HCT116 (cell line): ENCODE data around the gene ZXDA. TPM values are rescaled to one million over a fixed set of nuclear protein-coding genes. Genes with fewer than 3 reads are reported as not detected.

Experiments used
- ATAC-seq: fragments of 200-7000 bp; cut with Tn5 transposase; 2 replicates; pipeline ENCODE4 v1.9.1; 2020; ENCODE audit warnings: mild to moderate bottlenecking, moderate library complexity
- BruUV-seq: library from RNA; stranded (reverse); fragments of 400-500 nt; replicated peaks from 2 replicates; lab custom pipeline; 2021; lab: Mats Ljungman, UMichigan
- CTCF ChIA-PET: fragments of 300-600 bp; sonication (Branson Sonifier 250); formaldehyde crosslinking; loops from one replicate; lab custom pipeline; 2021; ENCODE audit warnings: antibody characterized with exemption; lab: Charles Lee
- POLR2A ChIA-PET: fragments of 300-600, 350-600 bp; sonication (Branson Sonifier 250); formaldehyde crosslinking; loops from one replicate; lab custom pipeline; 2021; ENCODE audit warnings: antibody characterized with exemption; lab: Charles Lee
- RAD21 ChIA-PET, 2 experiments: fragments of 300-600 bp; sonication (Branson Sonifier 250); formaldehyde crosslinking; loops; one replicate each; lab custom pipeline; 2023; ENCODE audit warnings: low total read pairs in 2 of 2; ENCODE audit not compliant: uncharacterized antibody in 2 of 2, unreplicated experiment in 2 of 2, low non-redundant PET in 1 of 2; lab: Charles Lee
- DNase-seq: peaks from one replicate; pipeline ENCODE4 v3.0.0-alpha.2; 2010; ENCODE audit warnings: low read depth, low spot score
- H2AFZ ChIP-seq: fragments of 200-600 bp; shearing (Covaris generic), sonication (generic); 2 replicates; pipeline ENCODE4 v1.6.1; 2017; ENCODE audit warnings: low read depth, mixed run types, mixed read lengths, antibody characterized with exemption, low read length; ENCODE audit not compliant: poor library complexity, severe bottlenecking
- H3K27ac ChIP-seq: 2 replicates; pipeline ENCODE4 v1.5.1; 2012; ENCODE audit warnings: low read depth, low read length
- H3K27me3 ChIP-seq: fragments of 200-600 bp; sonication (generic); 2 replicates; pipeline ENCODE4 v1.6.1; 2016; ENCODE audit warnings: mixed run types, low read length, mixed read lengths; ENCODE audit not compliant: insufficient read depth
- H3K36me3 ChIP-seq, 2 experiments: fragments of 200-500 bp in 1 of 2; fragments of 200-600 bp in 1 of 2; sonication (Bioruptor generic) in 1 of 2; sonication (generic) in 1 of 2; 2 replicates each; pipeline versions ENCODE4 v1.5.1 to v1.6.1; 2014 to 2016; ENCODE audit warnings: low read length in 2 of 2, inconsistent platforms in 1 of 2, mixed read lengths in 1 of 2, mixed run types in 1 of 2; ENCODE audit not compliant: insufficient read depth in 2 of 2, control insufficient read depth in 1 of 2
- H3K4me1 ChIP-seq, 2 experiments: fragments of 200-600 bp in 1 of 2; sonication (generic) in 1 of 2; 2 replicates each; pipeline versions ENCODE4 v1.5.1 to v1.6.1; 2012 to 2017; ENCODE audit warnings: low read length in 2 of 2, inconsistent platforms in 1 of 2, mild to moderate bottlenecking in 1 of 2, mixed read lengths in 1 of 2, mixed run types in 1 of 2, moderate library complexity in 1 of 2; ENCODE audit not compliant: insufficient read depth in 2 of 2, control insufficient read depth in 1 of 2
- H3K4me2 ChIP-seq: fragments of 200-600 bp; sonication (generic); 2 replicates; pipeline ENCODE4 v1.6.1; 2017; ENCODE audit warnings: mixed run types, low read length, mixed read lengths
- H3K4me3 ChIP-seq, 2 experiments: fragments of 200-600 bp in 1 of 2; sonication (generic) in 1 of 2; replicated peaks in 1 of 2; 2 replicates each; pipeline ENCODE4 v1.5.1; 2011 to 2016; ENCODE audit warnings: low read length in 2 of 2, control low read depth in 1 of 2, low read depth in 1 of 2, mild to moderate bottlenecking in 1 of 2, mixed read lengths in 1 of 2, mixed run types in 1 of 2
- H3K79me2 ChIP-seq: fragments of 200-600 bp; sonication (generic); 2 replicates; pipeline ENCODE4 v1.6.1; 2017; ENCODE audit warnings: mild to moderate bottlenecking, mixed run types, low read length, moderate library complexity, mixed read lengths; ENCODE audit not compliant: insufficient read depth
- H3K9ac ChIP-seq: fragments of 200-600 bp; sonication (generic); 2 replicates; pipeline ENCODE4 v1.6.1; 2016; ENCODE audit warnings: low read length, mixed read lengths
- H3K9me2 ChIP-seq: fragments of 200-600 bp; sonication (generic), shearing (Covaris generic); 2 replicates; pipeline ENCODE4 v1.6.1; 2017; ENCODE audit warnings: mixed run types, mild to moderate bottlenecking, moderate library complexity; ENCODE audit not compliant: insufficient read depth
- H3K9me3 ChIP-seq, 2 experiments: fragments of 200-500 bp in 1 of 2; fragments of 200-600 bp in 1 of 2; sonication (Bioruptor generic) in 1 of 2; sonication (generic) in 1 of 2; 2 replicates each; pipeline ENCODE4 v1.6.1; 2014 to 2017; ENCODE audit warnings: low read length in 2 of 2, mixed read lengths in 2 of 2, inconsistent platforms in 1 of 2, low read depth in 1 of 2, mild to moderate bottlenecking in 1 of 2, mixed run types in 1 of 2, moderate library complexity in 1 of 2; ENCODE audit not compliant: control insufficient read depth in 1 of 2, insufficient read depth in 1 of 2
- H4K20me1 ChIP-seq: fragments of 200-600 bp; sonication (generic), shearing (Covaris generic); 2 replicates; pipeline ENCODE4 v1.6.1; 2017; ENCODE audit warnings: mixed run types, mild to moderate bottlenecking, moderate library complexity; ENCODE audit not compliant: insufficient read depth
- ATF3 ChIP-seq: IDR thresholded peaks from 2 replicates; pipeline ENCODE4 v1.6.1; 2012
- CBX3 ChIP-seq: IDR thresholded peaks from 2 replicates; pipeline ENCODE4 v1.6.1; 2012; ENCODE audit warnings: low read depth
- CEBPB ChIP-seq: IDR thresholded peaks from 2 replicates; pipeline ENCODE4 v1.6.1; 2012; ENCODE audit warnings: low read depth
- EGR1 ChIP-seq: IDR thresholded peaks from 2 replicates; pipeline ENCODE4 v1.6.1; 2012; ENCODE audit warnings: low read depth
- ELF1 ChIP-seq: IDR thresholded peaks from 2 replicates; pipeline ENCODE4 v1.6.1; 2012; ENCODE audit warnings: low read depth, borderline replicate concordance
- EZH2 ChIP-seq: fragments of 200-600 bp; sonication (generic); IDR thresholded peaks from 2 replicates; pipeline ENCODE4 v1.6.1; 2017; ENCODE audit warnings: antibody characterized with exemption, mixed run types
- EZH2phosphoT487 ChIP-seq: fragments of 200-600 bp; IDR thresholded peaks from 2 replicates; pipeline ENCODE4 v1.6.1; 2018; ENCODE audit warnings: antibody characterized with exemption, borderline replicate concordance
- FOSL1 ChIP-seq: IDR thresholded peaks from 2 replicates; pipeline ENCODE4 v1.6.1; 2012; ENCODE audit warnings: low read depth
- JUND ChIP-seq: IDR thresholded peaks from 2 replicates; pipeline ENCODE4 v1.6.1; 2012
- MAX ChIP-seq: IDR thresholded peaks from 2 replicates; pipeline ENCODE4 v1.6.1; 2012
- POLR2A ChIP-seq: IDR thresholded peaks from 2 replicates; pipeline ENCODE4 v1.7.0; 2011; ENCODE audit warnings: borderline replicate concordance; ENCODE audit not compliant: insufficient read depth, insufficient read length; ENCODE audit errors: extremely low read depth
- POLR2AphosphoS5 ChIP-seq: IDR thresholded peaks from 2 replicates; pipeline ENCODE4 v1.6.1; 2011; ENCODE audit warnings: mild to moderate bottlenecking, low read depth, low read length, moderate library complexity
- SIN3A ChIP-seq: IDR thresholded peaks from 2 replicates; pipeline ENCODE4 v1.6.1; 2012; ENCODE audit warnings: low read depth
- TCF7L2 ChIP-seq: IDR thresholded peaks from 2 replicates; pipeline ENCODE4 v1.7.0; 2011; ENCODE audit warnings: borderline replicate concordance, inconsistent platforms; ENCODE audit not compliant: insufficient read depth, insufficient read length; ENCODE audit errors: extremely low read depth
- ZBTB33 ChIP-seq: IDR thresholded peaks from 2 replicates; pipeline ENCODE4 v1.6.1; 2011; ENCODE audit warnings: mild to moderate bottlenecking, low read length, moderate library complexity; ENCODE audit not compliant: insufficient replicate concordance; ENCODE audit errors: extremely low read depth
- ZFX ChIP-seq: fragments of 450-650 bp; IDR thresholded peaks from 2 replicates; pipeline ENCODE4 v1.6.1; 2017
- ZNF274 ChIP-seq: fragments of 200-500 bp; sonication (Bioruptor generic); IDR thresholded peaks from 2 replicates; pipeline ENCODE4 v1.6.1; 2014; ENCODE audit warnings: mild to moderate bottlenecking, low read depth, low read length, inconsistent platforms
- intact Hi-C: fragments of 100-400 bp; cut with micrococcal nuclease; formaldehyde crosslinking; loops from 2 replicates; pipeline ENCODE4 v1.10.0; 2022
- total RNA-seq: library from RNA; stranded (reverse); gene quantifications from one replicate; pipeline ENCODE4 v1.2.1, GENCODE V29; 2021; ENCODE audit not compliant: unreplicated experiment

ZXDA gene
- total RNA-seq, 1 experiment from 2014 or later = 3.8 TPM

- ATAC-seq (no peak), DNase-seq (no peak)
- intact Hi-C loops = loop anchor here (5.0 kb wide), 1 partner anchor 314 kb away; the partner anchor contains the start of gene ZXDB
- H3K27me3 ChIP-seq = no peaks in the 10 kb centered on the region
- no peak overlapping the region for H2AFZ ChIP-seq
- H3K27ac ChIP-seq = no peak overlapping the region
- no peak overlapping the region for H3K4me3 ChIP-seq
- H3K79me2 ChIP-seq = no peaks in the 10 kb centered on the region
- no peaks in the 10 kb centered on the region for H3K36me3 ChIP-seq
- BruUV-seq = no TSS peak
- TF ChIP-seq TCF7L2 = no peak
- TF ChIP-seq MAX = no peak
- TF ChIP-seq ZFX = no peak
- no peak for TF ChIP-seq CEBPB
- no peak for TF ChIP-seq POLR2AphosphoS5
- TF ChIP-seq JUND = no peak
- TF ChIP-seq FOSL1 = no peak
- TF ChIP-seq ATF3 = no peak
- CTCF ChIA-PET = no interaction called here
- no peaks in the 10 kb centered on the region for H4K20me1 ChIP-seq
- peaks cover 2 to 8% of the 10 kb centered on the region in 2 experiments; a peak in 2 of 4 replicates for H3K4me1 ChIP-seq
- POLR2A ChIA-PET = no interaction called here
- no peaks in the 10 kb centered on the region for H3K9me2 ChIP-seq
- H3K9me3 ChIP-seq = no peaks in the 10 kb centered on the region
- H3K9ac ChIP-seq = no peak overlapping the region
- RAD21 ChIA-PET = no interaction called here
- H3K4me2 ChIP-seq = no peak overlapping the region
Observed at GRCh38 chrX:57906790-57907189, 3.5 kb downstream of the ZXDA start.

GRCh38 chrX:57905141-57905540 lies 5.1 kb downstream of the ZXDA start:
- ChIA-PET RAD21 (no interaction called here), CTCF (no interaction called here), POLR2A (no interaction called here)
- no peaks in the 10 kb centered on the region for H4K20me1 ChIP-seq
- no peaks in the 10 kb centered on the region for H3K9me2 ChIP-seq
- H3K4me1 ChIP-seq = no peaks in the 10 kb centered on the region
- H3K4me2 ChIP-seq = no peak overlapping the region
- intact Hi-C loops = loop anchor here (5.0 kb wide), 1 partner anchor 313 kb away; the partner anchor contains the start of gene ZXDB
- H3K9me3 ChIP-seq = no peaks in the 10 kb centered on the region
- H3K27me3 ChIP-seq = no peaks in the 10 kb centered on the region
- no TSS peak for BruUV-seq
- H3K79me2 ChIP-seq = no peaks in the 10 kb centered on the region
- no peak for DNase-seq
- no peak overlapping the region for H3K27ac ChIP-seq
- no peak overlapping the region for H3K4me3 ChIP-seq
- no peak for ATAC-seq
- no peak overlapping the region for H2AFZ ChIP-seq
- TF ChIP-seq ZNF274 = no peak
- TF ChIP-seq ELF1 = no peak
- no peak for TF ChIP-seq CBX3
- TF ChIP-seq POLR2A = no peak
- TF ChIP-seq SIN3A = no peak
- no peak for TF ChIP-seq ZBTB33
- TF ChIP-seq EZH2 = no peak
- no peak for TF ChIP-seq EGR1
- no peak for TF ChIP-seq JUND
- TF ChIP-seq EZH2phosphoT487 = no peak
- no peak for TF ChIP-seq FOSL1
- no peak overlapping the region for H3K9ac ChIP-seq
- no peaks in the 10 kb centered on the region for H3K36me3 ChIP-seq
